Effector CD4-positive, alpha-beta T cell (primary cell): Measurements from ENCODE around the gene ZCCHC17.

Experiments used
- DNase-seq: peaks from one replicate; pipeline ENCODE4 v3.0.0-alpha.2; 2020

The ZCCHC17 gene

GRCh38 chr1:31396633-31397351, 100.0 kb downstream of the ZCCHC17 start:
- no peak for DNase-seq

GRCh38 chr1:31397360-31398095, 100.7 kb downstream of the ZCCHC17 start:
- no peak for DNase-seq

GRCh38 chr1:31398246-31398645, 101.4 kb downstream of the ZCCHC17 start:
- DNase-seq, result no peak

GRCh38 chr1:31399976-31400375, 103.1 kb downstream of the ZCCHC17 start:
- DNase-seq, result no peak

- no peak for DNase-seq
Measured at GRCh38 chr1:31400393-31400792, 103.6 kb downstream of the ZCCHC17 start.

GRCh38 chr1:31401241-31401640, 104.4 kb downstream of the ZCCHC17 start:
- DNase-seq, result no peak

GRCh38 chr1:31405578-31406245, 108.9 kb downstream of the ZCCHC17 start:
- no peak for DNase-seq

- no peak for DNase-seq
Measured at GRCh38 chr1:31407029-31407626, 110.3 kb downstream of the ZCCHC17 start.

- DNase-seq, result no peak
Measured at GRCh38 chr1:31408788-31409318, 112.0 kb downstream of the ZCCHC17 start.

GRCh38 chr1:31409946-31410858, 113.4 kb downstream of the ZCCHC17 start:
- no peak for DNase-seq

GRCh38 chr1:31410871-31411270, 114.0 kb downstream of the ZCCHC17 start:
- DNase-seq, result no peak

- DNase-seq, result no peak
Measured at GRCh38 chr1:31412205-31412604, 115.4 kb downstream of the ZCCHC17 start.

- no peak for DNase-seq
Measured at GRCh38 chr1:31412732-31413404, 116.0 kb downstream of the ZCCHC17 start, which contains the start of gene SERINC2. Gene SERINC2 (plus strand): TSS chr1:31413213. CDS start chr1:31413266, 53 bp downstream.

- no peak for DNase-seq
Measured at GRCh38 chr1:31413405-31414001, 116.7 kb downstream of the ZCCHC17 start.
